ENCODE results near the gene DIS3L2. TPM values are rescaled to one million over a fixed set of nuclear protein-coding genes. Genes with fewer than 3 reads are reported as not detected.

Gene DIS3L2
- total RNA-seq, 4 donors from 2014 or later = 13.3 to 31.0 (median 23.6) TPM

GRCh38 chr2:232315049-232315922 is 353.8 kb downstream of the DIS3L2 start:
- Histone ChIP-seq H3K9me3 (peaks cover 0 to 15% (median 0%) of the 10 kb centered on the region in 3 donors), H3K4me3 (no peak overlapping the region), H3K27ac (peak overlapping the region in 3 of 4 donors; percentile 54 to 70 (median 57)), H3K36me3 (peaks cover 0 to 9% of the 10 kb centered on the region in 2 donors), H3K4me1 (peaks cover 0 to 23% (median 0%) of the 10 kb centered on the region in 3 donors), H3K27me3 (no peaks in the 10 kb centered on the region)
- TF ChIP-seq POLR2A (IDR thresholded peaks at IDR 0.05) (no peak), POLR2AphosphoS5 (IDR thresholded peaks at IDR 0.05) (peak; percentile 14), CTCF (IDR thresholded peaks at IDR 0.05) (peak in 2 of 4 experiments; percentile 7 to 22), EP300 (IDR thresholded peaks at IDR 0.05) (no peak)
- ATAC-seq = peak; percentile 79
- WGBS, 2 donors (ENCODE audit: low coverage in 1 of 2) = 77% methylated on average over 7 of the region's 12 CpGs; no CpG with 5 or more reads in 1 of the 2 donors

- Histone ChIP-seq H3K9me3 (peaks cover 0 to 15% (median 0%) of the 10 kb centered on the region in 3 donors), H3K4me1 (peaks cover 0 to 23% (median 0%) of the 10 kb centered on the region in 3 donors), H3K36me3 (peaks cover 0 to 4% of the 10 kb centered on the region in 2 donors), H3K27ac (peak overlapping the region in 3 of 4 donors; percentile 54 to 70 (median 57)), H3K4me3 (no peak overlapping the region), H3K27me3 (no peaks in the 10 kb centered on the region)
- WGBS, 2 donors (ENCODE audit: low coverage in 1 of 2) = 81 to 100% methylated on average over 2 to 7 of the region's 8 CpGs
- no peak for ATAC-seq
- no peak for TF ChIP-seq CTCF (IDR thresholded peaks at IDR 0.05)
These were observed 354.4 kb downstream of the DIS3L2 start for GRCh38 chr2:232315923-232316299.

GRCh38 chr2:232316461-232317330 is 355.2 kb downstream of the DIS3L2 start:
- Histone ChIP-seq H3K36me3 (peaks cover 0 to 4% of the 10 kb centered on the region in 2 donors), H3K27me3 (no peaks in the 10 kb centered on the region), H3K27ac (peak overlapping the region in 3 of 4 donors; percentile 54 to 70 (median 57)), H3K9me3 (peaks cover 0 to 15% (median 0%) of the 10 kb centered on the region in 3 donors), H3K4me3 (no peak overlapping the region), H3K4me1 (peaks cover 0 to 23% (median 0%) of the 10 kb centered on the region in 3 donors)
- ATAC-seq = peak; percentile 22
- TF ChIP-seq CTCF (IDR thresholded peaks at IDR 0.05) = no peak
- 68 to 69% methylated on average over 6 to 8 of the region's 12 CpGs for WGBS, 2 donors (ENCODE audit: low coverage in 1 of 2)

GRCh38 chr2:232318169-232318855 is 356.8 kb downstream of the DIS3L2 start:
- no peak overlapping the region for H3K4me3 ChIP-seq
- 91% methylated on average over 5 of the region's 12 CpGs; no CpG with 5 or more reads in 1 of the 2 donors for WGBS, 2 donors (ENCODE audit: low coverage in 1 of 2)
- peaks cover 0 to 23% (median 0%) of the 10 kb centered on the region in 3 donors for H3K4me1 ChIP-seq
- TF ChIP-seq POLR2A (IDR thresholded peaks at IDR 0.05) (no peak), CTCF (IDR thresholded peaks at IDR 0.05) (no peak), EP300 (IDR thresholded peaks at IDR 0.05) (no peak), POLR2AphosphoS5 (IDR thresholded peaks at IDR 0.05) (no peak)
- H3K9me3 ChIP-seq = peaks cover 0 to 3% (median 0%) of the 10 kb centered on the region in 3 donors
- H3K27me3 ChIP-seq = no peaks in the 10 kb centered on the region
- peaks cover 0 to 4% of the 10 kb centered on the region in 2 donors for H3K36me3 ChIP-seq
- no peak for ATAC-seq
- no peak overlapping the region for H3K27ac ChIP-seq
